Sigmoid colon (tissue), 7 donors: ENCODE results near the gene COX8C. TPM values are rescaled to one million over a fixed set of nuclear protein-coding genes. Genes with fewer than 3 reads are reported as not detected.
"Not testable (repeated sequence)": the region's sequence is repeated elsewhere in the genome, so short reads cannot be mapped to it uniquely, and the experiment has no call there.

Experiments
- DNase-seq: peaks from one replicate; pipeline ENCODE4 v3.0.0-alpha.2; 2019
- H3K27ac ChIP-seq, 4 donors: fragments of 200-600 bp; sonication (generic); one replicate each; pipeline ENCODE4 v1.5.1; 2016 to 2019; ENCODE audit warnings: mild to moderate bottlenecking in 1 of 4
- H3K27me3 ChIP-seq, 3 donors: fragments of 200-600 bp; sonication (generic); one replicate each; pipeline ENCODE4 v1.5.1; 2019; ENCODE audit warnings: mild to moderate bottlenecking in 1 of 3
- H3K36me3 ChIP-seq, 4 donors: fragments of 200-600 bp; sonication (generic); one replicate each; pipeline ENCODE4 v1.5.1; 2016 to 2019
- H3K4me1 ChIP-seq, 4 donors: fragments of 200-600 bp; sonication (generic); one replicate each; pipeline ENCODE4 v1.5.1; 2017 to 2019
- H3K4me3 ChIP-seq, 4 donors: fragments of 200-600 bp; sonication (generic); one replicate each; pipeline ENCODE4 v1.5.1; 2017 to 2019; ENCODE audit warnings: mild to moderate bottlenecking in 2 of 4, moderate library complexity in 1 of 4
- H3K9me3 ChIP-seq, 4 donors: fragments of 200-600 bp in 3 of 4; sonication (generic) in 3 of 4; one replicate each; pipeline versions ENCODE4 v1.5.1 to v1.6.1; 2013 to 2019
- CTCF ChIP-seq, 4 experiments: fragments of 450-650 bp in 3 of 4; fragments of 200-600 bp in 1 of 4; IDR thresholded peaks; one replicate each; pipeline ENCODE4 v1.5.1; 2016 to 2019; ENCODE audit warnings: antibody characterized with exemption in 4 of 4, mild to moderate bottlenecking in 3 of 4, moderate library complexity in 2 of 4
- EP300 ChIP-seq, 4 donors: sonication (generic); formaldehyde crosslinking; IDR thresholded peaks; one replicate each; pipeline ENCODE4 v1.6.1; 2017; ENCODE audit warnings: antibody characterized with exemption in 4 of 4
- POLR2A ChIP-seq, 2 donors: fragments of 450-650 bp; IDR thresholded peaks; one replicate each; pipeline ENCODE4 v1.6.1; 2016; ENCODE audit warnings: antibody characterized with exemption in 2 of 2, mild to moderate bottlenecking in 2 of 2, moderate library complexity in 2 of 2
- POLR2AphosphoS5 ChIP-seq, 4 donors: sonication (generic); formaldehyde crosslinking; IDR thresholded peaks; one replicate each; pipeline ENCODE4 v1.6.1; 2017; ENCODE audit warnings: antibody characterized with exemption in 4 of 4
- WGBS, 2 donors: extraction: QIAGEN DNeasy Blood & Tissue Kit; methylation state at CpG; one replicate each; pipeline ENCODE4 v1.1.7; 2013; 5-methylcytosine and 5-hydroxymethylcytosine counted together
- intact Hi-C: fragments of 100-400 bp; cut with DNase I; formaldehyde crosslinking; loops from one replicate; pipeline ENCODE4 v1.15.1; 2023
- polyA plus RNA-seq, 3 donors: library from polyadenylated mRNA; stranded (reverse); fragments of 200-250 nt; gene quantifications; one replicate each; pipeline ENCODE4 v1.2.3, GENCODE V29; 2013
- small RNA-seq, 3 donors: library from RNA; depleted of rRNA; stranded (forward); fragments of <200 nt; gene quantifications; one replicate each; pipeline ENCODE3, GENCODE V24; 2016
- total RNA-seq, 4 donors: library from RNA; depleted of rRNA; stranded (reverse); fragments of >200 nt; gene quantifications; one replicate each; pipeline ENCODE4 v1.1.0, GENCODE V29; 2016
- donor health status: healthy with polysubstance abuse.
- donor health status: Bipolar disorder and iron deficiency.
- donor health status: healthy.

Gene COX8C
- total and polyA plus RNA-seq, 7 donors, result not detected

GRCh38 chr14:93381644-93382043 lies 34.7 kb downstream of the COX8C start:
- DNase-seq, result no peak
- H3K9me3 ChIP-seq, result no peaks in the 10 kb centered on the region
- no peak overlapping the region for H3K4me3 ChIP-seq
- H3K27ac ChIP-seq, result no peak overlapping the region
- WGBS, 2 donors, result 17 to 51% methylated on average over 1 of the region's 1 CpG
- no peaks in the 10 kb centered on the region for H3K4me1 ChIP-seq
- TF ChIP-seq POLR2AphosphoS5 (IDR thresholded peaks at IDR 0.05), result no peak
- no peak for TF ChIP-seq CTCF (IDR thresholded peaks at IDR 0.05)
- no peak for TF ChIP-seq POLR2A (IDR thresholded peaks at IDR 0.05)
- TF ChIP-seq EP300 (IDR thresholded peaks at IDR 0.05), result no peak
- H3K36me3 ChIP-seq, result no peaks in the 10 kb centered on the region
- intact Hi-C loops, result no loop called here
- H3K27me3 ChIP-seq, result no peaks in the 10 kb centered on the region

GRCh38 chr14:93384256-93384655 lies 37.3 kb downstream of the COX8C start:
- H3K27ac ChIP-seq, intact Hi-C loops, H3K9me3 ChIP-seq, H3K27me3 ChIP-seq, H3K4me3 ChIP-seq, DNase-seq, H3K36me3 ChIP-seq, H3K4me1 ChIP-seq: not testable (repeated sequence)
- 44 to 85% methylated on average over 1 of the region's 1 CpG for WGBS, 2 donors

GRCh38 chr14:93395231-93395630 lies 48.2 kb downstream of the COX8C start:
- Histone ChIP-seq H3K4me1 (no peaks in the 10 kb centered on the region), H3K4me3 (no peak overlapping the region), H3K36me3 (no peaks in the 10 kb centered on the region), H3K9me3 (no peaks in the 10 kb centered on the region), H3K27me3 (no peaks in the 10 kb centered on the region), H3K27ac (no peak overlapping the region)
- no peak for TF ChIP-seq POLR2AphosphoS5 (IDR thresholded peaks at IDR 0.05)
- TF ChIP-seq CTCF (IDR thresholded peaks at IDR 0.05), result no peak
- no peak for TF ChIP-seq EP300 (IDR thresholded peaks at IDR 0.05)
- TF ChIP-seq POLR2A (IDR thresholded peaks at IDR 0.05), result no peak
- intact Hi-C loops, result no loop called here
- no peak for DNase-seq

- Histone ChIP-seq H3K27me3 (no peaks in the 10 kb centered on the region), H3K27ac (no peak overlapping the region), H3K36me3 (no peaks in the 10 kb centered on the region), H3K9me3 (no peaks in the 10 kb centered on the region), H3K4me1 (no peaks in the 10 kb centered on the region), H3K4me3 (no peak overlapping the region)
- DNase-seq, result no peak
- TF ChIP-seq CTCF (IDR thresholded peaks at IDR 0.05), result no peak
- WGBS, 2 donors, result 69 to 80% methylated on average over 1 of the region's 1 CpG
- intact Hi-C loops, result no loop called here
Measured at GRCh38 chr14:93396456-93396855, 49.5 kb downstream of the COX8C start.

Small RNA genes within 50 kb of the gene (small RNA-seq; reads per million reads assigned to genes)
- gene RF00019, result 0 reads per million in 3 donors

Other genes starting within 250 kb of the COX8C start
- 10 to 100 TPM; 39.8 to 68.8 (median 54.3) TPM for gene ITPK1, start 231.3 kb upstream of the COX8C start, total RNA-seq
- gene ITPK1, start 231.3 kb upstream of the COX8C start, polyA plus RNA-seq, result 10 to 100 TPM; 55.3 to 75.4 (median 71.2) TPM
- gene MOAP1, start 162.3 kb upstream of the COX8C start, total RNA-seq, result 10 to 100 TPM; 31.3 to 65.3 (median 60.1) TPM
- gene MOAP1, start 162.3 kb upstream of the COX8C start, polyA plus RNA-seq, result 10 to 100 TPM; 19.7 to 27.0 (median 22.9) TPM
- gene LYSET, start 161.9 kb upstream of the COX8C start, total RNA-seq, result 10 to 100 TPM in 3 of 4 donors, 1 to 10 TPM in 1; 10.0 to 16.9 (median 11.6) TPM
- 10 to 100 TPM; 27.5 to 58.3 (median 57.6) TPM for gene LYSET, start 161.9 kb upstream of the COX8C start, polyA plus RNA-seq
- 10 to 100 TPM in 3 of 4 donors, 1 to 10 TPM in 1; 8.6 to 20.2 (median 11.8) TPM for gene GON7, start 140.1 kb upstream of the COX8C start, total RNA-seq
- gene GON7, start 140.1 kb upstream of the COX8C start, polyA plus RNA-seq, result 10 to 100 TPM; 29.2 to 80.7 (median 51.7) TPM
- gene UBR7, start 139.9 kb upstream of the COX8C start, total RNA-seq, result 10 to 100 TPM; 15.5 to 32.1 (median 27.2) TPM
- gene UBR7, start 139.9 kb upstream of the COX8C start, polyA plus RNA-seq, result 10 to 100 TPM; 17.3 to 25.4 (median 19.8) TPM
- 10 to 100 TPM; 30.3 to 50.7 (median 43.3) TPM for gene BTBD7, start 14.1 kb upstream of the COX8C start, total RNA-seq
- 10 to 100 TPM in 2 of 3 donors, 1 to 10 TPM in 1; 7.8 to 12.0 (median 11.1) TPM for gene BTBD7, start 14.1 kb upstream of the COX8C start, polyA plus RNA-seq
- 1 to 10 TPM in 2 of 4 donors, under 1 TPM in 2; 0.33 to 1.4 (median 0.96) TPM for gene UNC79, start 83.8 kb downstream of the COX8C start, total RNA-seq
- under 1 TPM in 1 of 3 donors, not detected in 2; 0.15 TPM for gene UNC79, start 83.8 kb downstream of the COX8C start, polyA plus RNA-seq